A673 (cell line): ENCODE data around the gene JMJD7.

ENCODE experiments used
- CTCF ChIP-seq: fragments of 300-800, 200-600 bp; sonication (generic); conservative IDR thresholded peaks from 2 replicates; pipeline ENCODE4 v1.5.1; 2017; ENCODE audit warnings: low read depth, mild to moderate bottlenecking, antibody characterized with exemption, low read length, moderate library complexity, mixed read lengths
- EZH2 ChIP-seq: fragments of 200-600 bp; sonication (generic); IDR thresholded peaks from 2 replicates; pipeline ENCODE4 v1.6.1; 2017; ENCODE audit warnings: borderline replicate concordance, low read depth, mild to moderate bottlenecking, mixed read lengths, antibody characterized with exemption, low read length; ENCODE audit not compliant: poor library complexity, severe bottlenecking

GRCh38 chr15:41824062-41824745, 3.7 kb upstream of the JMJD7 start:
- TF ChIP-seq CTCF (no peak), EZH2 (no peak)
